Astrocyte (in vitro differentiated cells and primary cell): Measurements from ENCODE around the gene SCUBE1. TPM values are rescaled to one million over a fixed set of nuclear protein-coding genes. Genes with fewer than 3 reads are reported as not detected.

Experiments
- DNase-seq: peaks from one replicate; pipeline ENCODE4 v3.0.0-alpha.2; 2010; ENCODE audit warnings: low read depth
- FAIRE-seq: peaks from 2 replicates; lab custom pipeline; 2011; peaks lifted over from hg19 to GRCh38; lab: Jason Lieb, UNC
- H2AFZ ChIP-seq: 2 replicates; pipeline ENCODE4 v1.6.0; 2012; ENCODE audit warnings: low read depth, low read length, inconsistent platforms
- H3K27ac ChIP-seq: 2 replicates; pipeline ENCODE4 v1.5.1; 2011; ENCODE audit warnings: low read depth, low read length, inconsistent platforms
- H3K27me3 ChIP-seq: 2 replicates; pipeline ENCODE4 v1.6.0; 2011; ENCODE audit warnings: low read length, inconsistent platforms; ENCODE audit not compliant: insufficient read depth
- H3K36me3 ChIP-seq: 2 replicates; pipeline ENCODE4 v1.5.1; 2011; ENCODE audit warnings: low read length, inconsistent platforms; ENCODE audit not compliant: insufficient read depth
- H3K4me1 ChIP-seq: 2 replicates; pipeline ENCODE4 v1.5.1; 2011; ENCODE audit warnings: low read length, inconsistent platforms; ENCODE audit not compliant: insufficient read depth
- H3K4me2 ChIP-seq: 2 replicates; pipeline ENCODE4 v1.6.0; 2012; ENCODE audit warnings: low read length, inconsistent platforms
- H3K4me3 ChIP-seq: 2 replicates; pipeline ENCODE4 v1.5.1; 2011; ENCODE audit warnings: low read depth, mild to moderate bottlenecking, low read length, inconsistent platforms; ENCODE audit not compliant: insufficient read depth
- H3K79me2 ChIP-seq: 2 replicates; pipeline ENCODE4 v1.6.0; 2012; ENCODE audit warnings: mild to moderate bottlenecking, low read length, inconsistent platforms; ENCODE audit not compliant: insufficient read depth
- H3K9ac ChIP-seq: 2 replicates; pipeline ENCODE4 v1.6.0; 2012; ENCODE audit warnings: mild to moderate bottlenecking, low read length, inconsistent platforms
- H3K9me3 ChIP-seq: 2 replicates; pipeline ENCODE4 v1.5.1; 2012; ENCODE audit warnings: low read depth, mild to moderate bottlenecking, low read length, inconsistent platforms; ENCODE audit not compliant: insufficient read depth
- H4K20me1 ChIP-seq: 2 replicates; pipeline ENCODE4 v1.6.0; 2012; ENCODE audit warnings: low read length, inconsistent platforms; ENCODE audit not compliant: insufficient read depth
- H3K27ac Mint-ChIP-seq: one replicate; pipeline ENCODE4 v1.8.0; 2021; ENCODE audit warnings: mild to moderate bottlenecking, mixed read lengths; ENCODE audit not compliant: unreplicated experiment
- H3K27me3 Mint-ChIP-seq: one replicate; pipeline ENCODE4 v1.8.0; 2021; ENCODE audit warnings: low read depth, mixed read lengths; ENCODE audit not compliant: unreplicated experiment
- H3K36me3 Mint-ChIP-seq: one replicate; pipeline ENCODE4 v1.8.0; 2021; ENCODE audit warnings: low read depth, mixed read lengths; ENCODE audit not compliant: unreplicated experiment
- H3K4me1 Mint-ChIP-seq: one replicate; pipeline ENCODE4 v1.8.0; 2021; ENCODE audit warnings: low read depth, mixed read lengths; ENCODE audit not compliant: unreplicated experiment
- H3K4me3 Mint-ChIP-seq: one replicate; pipeline ENCODE4 v1.8.0; 2021; ENCODE audit warnings: mild to moderate bottlenecking, moderate library complexity, mixed read lengths; ENCODE audit not compliant: unreplicated experiment
- H3K9me3 Mint-ChIP-seq: one replicate; pipeline ENCODE4 v1.8.0; 2021; ENCODE audit warnings: mild to moderate bottlenecking, mixed read lengths; ENCODE audit not compliant: unreplicated experiment
- CTCF ChIP-seq: IDR thresholded peaks from 2 replicates; pipeline ENCODE4 v1.5.1; 2011; ENCODE audit warnings: low read depth, mild to moderate bottlenecking, inconsistent platforms, low read length, moderate library complexity; ENCODE audit not compliant: insufficient read depth
- EZH2 ChIP-seq: IDR thresholded peaks from 2 replicates; pipeline ENCODE4 v1.6.1; 2012; ENCODE audit warnings: mild to moderate bottlenecking, low read length, inconsistent platforms; ENCODE audit not compliant: insufficient read depth
- total RNA-seq: library from RNA; stranded (reverse); gene quantifications from 2 replicates; pipeline ENCODE4 v1.2.1, GENCODE V29; 2021

SCUBE1 gene
- total RNA-seq, 1 donor from 2014 or later = 0.07 TPM

DNA sequence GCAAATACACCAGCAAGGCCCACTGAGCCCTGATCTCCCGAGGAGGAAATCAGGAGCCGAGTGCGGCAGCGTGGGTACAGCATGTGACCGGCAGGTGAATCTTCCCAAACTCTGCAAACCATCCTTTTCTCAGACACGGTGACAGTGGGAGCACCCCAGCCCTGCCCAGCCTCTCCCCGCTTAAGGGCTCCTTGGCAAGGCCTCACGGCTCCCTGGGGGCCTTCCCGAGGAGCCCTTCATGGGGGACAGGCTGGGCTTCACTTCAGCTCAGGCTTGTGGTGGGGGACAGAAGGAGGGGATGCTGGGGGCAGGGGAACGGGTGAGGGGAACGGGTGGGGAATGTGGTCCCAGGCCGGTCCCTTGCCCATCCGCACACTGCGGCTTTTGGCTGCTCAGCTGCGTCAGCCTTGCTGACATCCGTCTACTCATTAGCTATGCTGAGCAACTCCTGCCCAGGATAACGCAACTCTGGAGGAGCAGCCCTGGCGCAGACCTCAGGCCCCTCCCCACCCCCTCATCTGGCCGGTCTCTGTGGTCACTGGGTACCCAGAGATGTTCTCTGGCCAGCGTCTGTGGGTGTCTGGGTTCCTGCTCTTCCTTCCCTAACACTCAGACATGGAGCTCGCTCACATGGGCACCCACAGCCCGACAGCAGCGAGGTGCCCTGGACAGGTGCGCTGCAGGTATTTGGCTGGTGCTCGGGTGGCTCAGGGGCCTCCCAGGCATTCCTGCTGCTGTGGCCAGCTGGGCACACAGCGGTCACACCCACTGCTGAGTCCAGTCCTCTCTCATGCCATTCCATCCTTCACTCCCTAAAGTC is 134.3 kb downstream of the SCUBE1 start:
- H3K4me3 Mint-ChIP-seq = no peak overlapping the region
- no peak for DNase-seq
- Histone ChIP-seq H3K4me1 (no peaks in the 10 kb centered on the region), H3K27me3 (peaks cover 2% of the 10 kb centered on the region), H3K9me3 (no peaks in the 10 kb centered on the region), H3K79me2 (no peaks in the 10 kb centered on the region), H2AFZ (no peak overlapping the region), H3K36me3 (no peaks in the 10 kb centered on the region), H3K9ac (no peak overlapping the region), H3K4me2 (no peak overlapping the region), H3K4me3 (no peak overlapping the region), H3K27ac (no peak overlapping the region), H4K20me1 (no peaks in the 10 kb centered on the region)
- peaks cover 24% of the 10 kb centered on the region for H3K27me3 Mint-ChIP-seq
- no peaks in the 10 kb centered on the region for H3K36me3 Mint-ChIP-seq
- no peak for TF ChIP-seq EZH2
- no peak for TF ChIP-seq CTCF
- FAIRE-seq = no peak
- H3K9me3 Mint-ChIP-seq = peaks cover 1% of the 10 kb centered on the region
- no peaks in the 10 kb centered on the region for H3K4me1 Mint-ChIP-seq
- H3K27ac Mint-ChIP-seq = no peak overlapping the region

GRCh38 chr22:43207849-43208702 is 135.1 kb downstream of the SCUBE1 start:
- H3K27ac Mint-ChIP-seq = no peak overlapping the region
- H2AFZ ChIP-seq = no peak overlapping the region
- H3K9me3 Mint-ChIP-seq = peaks cover 1% of the 10 kb centered on the region
- H3K36me3 ChIP-seq = no peaks in the 10 kb centered on the region
- TF ChIP-seq EZH2 = no peak
- no peak for TF ChIP-seq CTCF
- H3K27me3 Mint-ChIP-seq = peaks cover 20% of the 10 kb centered on the region
- no peak overlapping the region for H3K9ac ChIP-seq
- no peaks in the 10 kb centered on the region for H3K36me3 Mint-ChIP-seq
- no peaks in the 10 kb centered on the region for H3K9me3 ChIP-seq
- H3K4me3 Mint-ChIP-seq = no peak overlapping the region
- no peak overlapping the region for H3K4me3 ChIP-seq
- H3K4me2 ChIP-seq = no peak overlapping the region
- no peaks in the 10 kb centered on the region for H3K27me3 ChIP-seq
- no peak for FAIRE-seq
- no peak for DNase-seq
- H3K79me2 ChIP-seq = no peaks in the 10 kb centered on the region
- H4K20me1 ChIP-seq = no peaks in the 10 kb centered on the region
- no peaks in the 10 kb centered on the region for H3K4me1 Mint-ChIP-seq
- no peaks in the 10 kb centered on the region for H3K4me1 ChIP-seq
- no peak overlapping the region for H3K27ac ChIP-seq
